ENCODE results near the gene SCAP.
"Not testable (repeated sequence)": the region's sequence is repeated elsewhere in the genome, so short reads cannot be mapped to it uniquely, and the experiment has no call there.

The SCAP gene

GRCh38 chr3:47399531-47400270 is 76.0 kb downstream of the SCAP start:
- DNase-seq (ENCODE audit: low read depth in 2 of 2) = no peak

- DNase-seq (ENCODE audit: low read depth in 2 of 2) = no peak
These were observed 76.7 kb downstream of the SCAP start for GRCh38 chr3:47399016-47399415.

DNA sequence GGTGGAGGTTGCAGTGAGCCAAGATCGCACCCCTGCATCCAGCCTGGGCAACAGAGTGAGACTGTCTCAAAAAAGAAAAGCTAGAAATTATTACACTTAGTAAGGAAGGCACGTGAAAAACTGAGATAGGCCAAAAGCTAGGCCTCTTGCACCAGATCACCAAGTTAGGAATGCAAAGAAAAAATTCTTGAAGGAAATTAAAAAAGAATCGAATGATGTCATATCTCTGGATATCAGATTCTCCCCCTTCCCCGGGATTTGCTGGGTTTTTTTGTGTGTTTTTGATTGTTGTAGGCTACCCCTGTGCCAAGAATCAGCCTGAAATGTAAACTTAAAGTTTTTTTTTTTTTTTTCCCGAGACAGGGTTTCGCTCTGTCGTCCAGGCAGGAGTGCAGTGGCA is 77.5 kb downstream of the SCAP start:
- DNase-seq (ENCODE audit: low read depth in 2 of 2) = no peak

DNA sequence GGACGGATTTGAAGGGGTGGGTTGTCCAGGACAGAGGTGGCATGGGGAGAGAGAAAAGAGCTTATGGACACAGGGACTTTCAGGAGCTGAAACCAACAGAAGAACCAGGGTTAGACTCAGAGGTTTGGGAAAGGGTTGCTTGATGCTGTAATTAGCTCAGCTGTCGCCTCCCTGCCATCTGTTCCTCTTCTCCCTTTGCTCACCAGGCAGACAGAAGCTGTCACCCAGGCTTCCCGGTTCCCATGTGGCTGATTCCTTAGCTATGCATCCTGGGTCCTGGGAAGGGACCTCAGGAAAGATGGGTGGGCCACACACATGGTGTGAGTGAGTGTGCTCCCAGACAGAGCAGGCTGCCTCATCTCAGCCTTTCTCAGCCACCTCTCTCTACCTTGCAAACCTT is 80.9 kb downstream of the SCAP start:
- no peak for DNase-seq (ENCODE audit: low read depth in 2 of 2)

DNA sequence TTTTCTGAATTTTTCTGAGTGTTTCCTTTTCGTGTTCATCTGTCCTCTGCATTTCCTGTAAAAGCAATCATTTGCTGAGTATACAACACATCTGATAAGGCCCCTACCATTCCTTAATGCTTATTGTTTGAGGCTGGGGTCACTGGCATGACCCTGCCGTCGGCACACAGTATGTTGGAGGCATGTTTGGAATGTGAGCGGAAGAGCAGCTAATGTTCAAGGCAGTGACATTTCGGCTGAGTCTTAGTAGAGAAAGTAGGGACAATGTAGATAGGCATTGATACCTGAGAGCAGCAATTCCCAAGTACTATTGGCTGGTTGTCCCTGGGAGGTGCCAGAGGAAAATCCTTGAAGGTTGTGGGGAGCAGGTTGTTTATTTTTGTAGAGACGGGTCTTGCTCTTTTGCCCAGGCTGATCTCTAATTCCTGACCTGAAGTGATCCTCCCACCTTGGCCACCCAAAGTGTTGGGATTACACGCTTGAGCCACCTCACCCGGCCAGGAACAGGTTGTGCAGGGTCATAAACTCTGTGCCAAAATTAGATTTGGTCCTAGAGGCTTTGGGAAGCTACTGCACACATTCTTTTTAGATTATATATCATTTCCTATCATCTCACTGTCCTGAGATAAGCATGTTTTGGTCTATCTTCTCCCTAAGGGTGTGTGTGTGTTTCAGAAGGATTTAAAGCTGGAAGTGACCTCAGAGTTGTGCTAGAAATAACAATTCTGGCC is 81.4 kb downstream of the SCAP start:
- DNase-seq (ENCODE audit: low read depth in 2 of 2) = no peak

GRCh38 chr3:47392933-47393332 is 82.8 kb downstream of the SCAP start:
- no peak for DNase-seq (ENCODE audit: low read depth in 2 of 2)

DNA sequence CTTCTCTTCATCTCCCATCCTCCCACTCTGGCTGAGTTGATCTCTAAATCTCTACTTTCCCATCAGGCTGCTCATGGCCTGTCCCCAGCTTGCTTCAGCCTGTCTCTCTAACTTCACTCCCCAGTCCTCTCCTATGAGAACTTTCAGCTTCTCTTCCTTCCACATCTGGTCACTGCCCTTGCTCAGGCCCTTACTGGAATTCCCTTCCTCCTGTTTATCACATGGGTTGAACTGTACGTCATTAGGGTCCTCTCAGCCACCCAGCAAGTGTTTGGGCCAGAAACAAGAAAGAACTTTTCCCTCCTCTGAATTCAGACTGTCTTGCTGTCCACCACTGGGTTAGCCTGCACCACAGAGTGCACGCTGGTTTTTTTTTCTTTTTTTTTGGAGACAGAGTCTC is 89.9 kb downstream of the SCAP start:
- DNase-seq (ENCODE audit: low read depth in 2 of 2) = no peak

GRCh38 chr3:47385007-47385406 is 90.7 kb downstream of the SCAP start:
- DNase-seq (ENCODE audit: low read depth in 2 of 2) = no peak

DNA sequence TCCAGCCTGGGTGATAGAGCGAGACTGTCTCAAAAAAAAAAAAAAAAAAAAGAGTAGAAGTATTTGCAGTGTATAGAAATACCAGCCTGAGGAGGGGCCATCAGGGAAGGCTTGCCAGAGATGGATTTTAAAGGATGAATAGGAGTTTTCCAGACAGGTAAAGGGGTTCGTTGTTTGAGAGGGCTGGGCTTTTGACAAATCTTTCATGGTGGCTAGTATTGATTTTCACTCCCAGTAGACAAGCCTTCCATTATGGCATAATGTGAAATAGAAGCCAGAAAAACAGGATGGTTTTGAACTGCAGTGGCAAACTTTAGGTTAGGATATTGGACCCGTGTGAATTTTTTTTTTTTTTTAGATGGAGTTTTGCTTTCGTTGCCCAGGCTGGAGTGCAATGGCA is 91.3 kb downstream of the SCAP start:
- DNase-seq (ENCODE audit: low read depth in 2 of 2) = no peak

GRCh38 chr3:47381317-47382157 is 94.2 kb downstream of the SCAP start:
- DNase-seq (ENCODE audit: low read depth in 2 of 2) = peak; percentile 39 to 67

- peak; percentile 96 to 97 for DNase-seq (ENCODE audit: low read depth in 2 of 2)
These were observed 95.0 kb downstream of the SCAP start, which contains the start of gene PTPN23 for GRCh38 chr3:47380601-47381316. TSS of gene PTPN23 (plus strand) at chr3:47381021. CDS start at chr3:47381097, 76 bp downstream.

DNA sequence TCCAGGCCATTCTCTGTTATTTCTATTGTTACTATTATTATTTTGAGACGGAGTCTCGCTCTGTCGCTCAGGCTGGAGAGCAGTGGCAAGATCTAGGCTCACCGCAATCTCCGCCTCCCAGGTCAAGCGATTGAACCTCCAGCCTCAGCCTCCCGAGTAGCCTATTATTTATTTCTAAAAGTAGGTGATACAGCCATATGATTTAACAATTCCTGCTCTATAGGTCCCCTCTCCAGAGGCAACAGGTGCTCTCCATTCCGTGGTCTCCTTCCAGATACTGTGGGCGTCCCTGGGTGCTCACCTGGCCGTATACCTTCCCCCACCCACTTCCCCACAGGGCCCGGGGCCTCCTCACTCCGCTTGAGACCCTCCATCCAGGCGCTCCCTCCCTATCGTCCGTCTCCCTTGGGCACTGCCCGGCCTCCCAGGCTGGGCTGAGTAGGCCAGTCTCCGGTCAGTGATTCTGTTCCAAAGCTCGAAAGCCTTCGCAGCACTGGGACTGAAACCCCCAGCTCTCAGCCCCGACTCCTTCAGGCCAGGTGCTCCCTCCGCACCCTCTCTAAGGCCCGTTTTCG is 95.6 kb downstream of the SCAP start:
- DNase-seq (ENCODE audit: low read depth in 2 of 2) = no peak

DNA sequence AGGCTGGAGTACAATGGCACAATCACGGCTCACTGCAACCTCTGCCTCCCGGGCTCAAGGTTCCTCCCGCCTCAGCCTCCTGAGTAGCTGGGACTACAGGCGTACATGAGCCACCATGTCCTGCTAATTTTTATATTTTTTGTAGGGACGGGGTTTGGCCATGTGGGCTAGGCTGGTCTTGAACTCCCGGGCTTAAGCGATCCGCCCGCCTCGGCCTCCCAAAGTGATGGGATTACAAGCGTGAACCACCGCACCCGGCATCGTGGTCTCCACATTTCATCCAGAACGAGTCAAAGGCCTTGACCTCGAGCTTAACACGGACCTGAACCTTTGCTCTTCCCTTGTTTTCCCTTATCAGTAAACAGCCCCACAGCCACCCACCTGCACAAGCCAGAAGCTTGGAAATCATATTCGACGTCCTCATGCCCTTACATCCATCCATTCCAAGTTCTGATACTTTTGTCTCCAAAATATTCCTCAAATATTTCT is 96.3 kb downstream of the SCAP start:
- no peak for DNase-seq (ENCODE audit: low read depth in 2 of 2)

GRCh38 chr3:47378869-47379268 is 96.9 kb downstream of the SCAP start:
- no peak for DNase-seq (ENCODE audit: low read depth in 2 of 2)

DNA sequence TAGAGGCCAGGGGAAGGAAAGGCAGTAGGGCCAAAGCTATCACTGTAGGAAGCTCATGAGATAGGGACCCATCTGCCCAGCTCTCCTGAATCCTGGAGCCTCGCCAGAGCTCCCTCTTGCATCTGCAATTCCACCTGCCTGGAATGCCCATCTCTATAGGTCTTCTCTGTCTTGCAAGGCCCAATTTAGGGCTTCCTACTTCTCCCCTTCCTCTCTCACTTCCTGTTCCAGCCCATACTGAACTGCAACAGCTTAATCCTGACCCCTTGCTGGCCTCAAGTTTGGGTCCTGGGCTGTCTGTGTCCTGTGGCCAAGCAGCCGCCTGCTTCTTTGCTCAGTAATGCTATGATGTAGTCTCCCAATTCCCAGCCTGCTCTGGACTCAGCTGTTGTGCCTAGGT is 98.6 kb downstream of the SCAP start:
- no peak for DNase-seq (ENCODE audit: low read depth in 2 of 2)

- no peak for DNase-seq (ENCODE audit: low read depth in 2 of 2)
These were observed 99.3 kb downstream of the SCAP start for GRCh38 chr3:47376393-47376792.

- no peak for DNase-seq (ENCODE audit: low read depth in 2 of 2)
These were observed 101.2 kb downstream of the SCAP start for GRCh38 chr3:47374587-47374986.

- no peak for DNase-seq (ENCODE audit: low read depth in 2 of 2)
These were observed 104.6 kb downstream of the SCAP start for GRCh38 chr3:47370887-47371697.

- DNase-seq (ENCODE audit: low read depth in 2 of 2) = not testable (repeated sequence)
These were observed 105.7 kb downstream of the SCAP start for GRCh38 chr3:47370020-47370419.

DNA sequence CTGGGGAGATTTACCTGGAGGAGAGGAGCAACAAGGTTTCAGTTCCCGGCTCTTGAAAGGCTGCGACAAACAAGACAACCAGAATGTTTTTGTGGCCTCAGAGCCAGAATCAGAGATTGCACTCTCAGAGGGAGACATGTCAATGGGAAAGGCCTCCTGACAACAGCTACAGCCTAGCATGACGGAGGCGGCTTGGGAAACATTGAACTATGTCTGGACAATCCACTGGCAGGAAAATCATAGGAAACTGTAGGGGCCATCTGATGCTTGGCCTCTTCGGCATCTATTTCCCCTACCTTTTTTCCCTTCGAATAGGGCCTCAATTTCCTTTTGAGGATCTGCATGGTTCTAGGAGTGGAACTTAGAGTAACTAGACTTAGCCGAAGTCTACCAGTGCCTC is 108.1 kb downstream of the SCAP start:
- DNase-seq (ENCODE audit: low read depth in 2 of 2) = no peak

All from stimulated activated CD8-positive, alpha-beta memory T cell treated with anti-CD3 and anti-CD28 coated beads, Interleukin-7, amount 100 ng/mL, for 4 hours (primary cell).